ENCODE results near the gene MTARC2. TPM values are rescaled to one million over a fixed set of nuclear protein-coding genes. Genes with fewer than 3 reads are reported as not detected.

The MTARC2 gene
- total RNA-seq, 1 donor from 2014 or later = 56.6 TPM

DNA sequence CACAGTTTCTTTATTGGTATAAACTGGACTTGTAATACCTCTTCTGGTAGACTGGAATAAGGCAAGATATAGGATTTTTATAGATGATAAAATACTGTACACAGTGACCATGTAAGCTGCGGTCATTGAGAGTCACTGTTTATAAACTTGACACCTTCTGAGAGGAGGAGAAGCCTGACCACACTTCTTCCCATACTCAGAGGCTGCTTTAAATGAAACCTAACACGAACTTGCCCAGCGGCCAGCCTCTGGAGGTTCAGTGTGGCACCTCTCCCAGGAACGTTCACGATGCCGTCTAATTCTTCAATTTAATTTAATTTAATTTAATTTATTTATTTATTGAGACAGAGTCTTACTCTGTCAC is 61.0 kb downstream of the MTARC2 start:
- H3K36me3 ChIP-seq = peaks cover 19% of the 10 kb centered on the region
- TF ChIP-seq CTCF (IDR thresholded peaks at IDR 0.05) = no peak

GRCh38 chr1:220809704-220810103 is 61.6 kb downstream of the MTARC2 start:
- no peak for DNase-seq
- Histone ChIP-seq H3K27me3 (ENCODE audit: low read depth) (no peaks in the 10 kb centered on the region), H3K4me3 (no peak overlapping the region), H3K27ac (no peak overlapping the region), H3K9me3 (no peaks in the 10 kb centered on the region), H3K4me1 (peaks cover 9% of the 10 kb centered on the region), H3K36me3 (peaks cover 24% of the 10 kb centered on the region)
- no peak for TF ChIP-seq CTCF (IDR thresholded peaks at IDR 0.05)
- ATAC-seq = no peak
- intact Hi-C loops (cut with DNase I) = no loop called here

More for the DNA sequence above, 61.0 kb downstream of the MTARC2 start:
- no peak overlapping the region for H3K27ac ChIP-seq
- no peak for DNase-seq
- no peaks in the 10 kb centered on the region for H3K27me3 ChIP-seq (ENCODE audit: low read depth)
- intact Hi-C loops (cut with DNase I) = no loop called here
- no peak for ATAC-seq
- peaks cover 9% of the 10 kb centered on the region for H3K4me1 ChIP-seq
- no peak overlapping the region for H3K4me3 ChIP-seq
- no peaks in the 10 kb centered on the region for H3K9me3 ChIP-seq

DNA sequence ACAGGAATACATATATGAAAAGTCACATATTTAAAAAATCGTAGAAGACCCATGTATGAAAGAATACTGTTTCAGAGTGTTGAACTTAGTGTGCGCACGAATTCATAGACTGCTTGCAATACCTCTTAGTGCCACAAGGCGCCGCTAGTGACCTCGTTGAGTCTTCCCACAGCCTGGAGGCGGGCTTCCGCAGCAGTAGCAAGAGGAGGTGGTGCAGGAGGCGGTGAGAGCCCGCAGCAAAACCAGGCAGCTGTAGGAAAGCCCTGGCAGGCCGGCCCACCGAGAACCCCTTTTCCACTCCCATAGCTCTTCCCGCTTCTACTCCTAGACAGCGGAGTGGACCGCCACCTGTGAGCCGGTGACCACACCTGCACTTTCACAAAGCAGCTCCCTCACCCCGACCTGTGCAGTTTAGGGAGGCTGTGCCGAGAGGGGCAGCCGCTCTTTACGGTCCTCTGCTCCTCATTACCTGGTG is 62.1 kb downstream of the MTARC2 start:
- peak; percentile 95 for TF ChIP-seq CTCF (IDR thresholded peaks at IDR 0.05)
- H3K9me3 ChIP-seq = no peaks in the 10 kb centered on the region
- peak; percentile 89 for DNase-seq
- intact Hi-C loops (cut with DNase I) = no loop called here
- H3K4me3 ChIP-seq = peak overlapping the region; percentile 34
- ATAC-seq = peak; percentile 90 to 93
- H3K4me1 ChIP-seq = peaks cover 9% of the 10 kb centered on the region
- no peaks in the 10 kb centered on the region for H3K27me3 ChIP-seq (ENCODE audit: low read depth)
- H3K36me3 ChIP-seq = peaks cover 24% of the 10 kb centered on the region
- H3K27ac ChIP-seq = no peak overlapping the region

DNA sequence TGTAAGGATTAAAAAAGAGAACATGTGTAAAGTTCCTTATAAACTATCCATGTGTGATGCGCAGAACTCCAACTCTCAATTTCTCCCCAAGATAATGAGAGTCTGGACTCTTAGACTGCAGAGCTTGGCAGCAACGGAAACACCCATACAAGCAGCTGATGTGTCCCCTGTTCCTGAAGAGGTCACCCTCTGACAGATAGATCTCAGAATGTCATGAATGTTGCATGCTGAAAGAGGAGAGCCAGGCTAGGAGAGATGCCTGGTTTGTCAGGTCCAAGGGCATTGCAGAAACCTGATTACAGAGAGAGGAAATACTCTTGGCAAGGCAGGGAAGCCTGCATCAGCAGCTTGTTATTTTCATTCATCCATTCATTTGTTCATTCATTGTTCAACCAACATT is 62.8 kb downstream of the MTARC2 start:
- intact Hi-C loops (cut with DNase I) = no loop called here
- H3K9me3 ChIP-seq = no peaks in the 10 kb centered on the region
- H3K4me1 ChIP-seq = peaks cover 9% of the 10 kb centered on the region
- ATAC-seq = no peak
- no peak for TF ChIP-seq CTCF (IDR thresholded peaks at IDR 0.05)
- no peak overlapping the region for H3K27ac ChIP-seq
- no peaks in the 10 kb centered on the region for H3K27me3 ChIP-seq (ENCODE audit: low read depth)
- no peak overlapping the region for H3K4me3 ChIP-seq
- DNase-seq = no peak
- H3K36me3 ChIP-seq = peaks cover 18% of the 10 kb centered on the region

DNA sequence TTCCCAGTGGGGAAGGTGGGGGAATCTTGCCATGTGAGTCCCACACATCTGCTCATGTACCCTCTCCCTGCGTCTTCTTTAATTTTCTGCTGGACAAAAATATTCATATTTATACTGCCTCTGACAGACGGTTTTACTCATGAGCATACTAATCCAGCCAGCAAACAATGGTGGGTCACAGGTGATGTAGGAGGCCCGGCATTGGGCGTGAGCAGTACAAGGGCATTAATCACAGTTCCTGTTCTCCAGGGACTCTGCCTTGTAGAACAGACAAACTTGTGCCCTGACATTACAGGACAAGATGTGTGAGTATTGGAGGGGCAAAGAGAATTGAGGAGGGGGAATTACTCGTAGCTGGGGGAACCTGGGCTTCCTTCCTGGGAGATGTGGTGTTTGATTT is 63.6 kb downstream of the MTARC2 start:
- Histone ChIP-seq H3K27ac (no peak overlapping the region), H3K36me3 (peaks cover 12% of the 10 kb centered on the region), H3K27me3 (ENCODE audit: low read depth) (no peaks in the 10 kb centered on the region), H3K4me3 (no peak overlapping the region), H3K4me1 (peaks cover 9% of the 10 kb centered on the region), H3K9me3 (no peaks in the 10 kb centered on the region)
- intact Hi-C loops (cut with DNase I) = no loop called here
- no peak for DNase-seq
- ATAC-seq = no peak
- TF ChIP-seq CTCF (IDR thresholded peaks at IDR 0.05) = no peak

- no peak for DNase-seq
- H3K4me1 ChIP-seq = peaks cover 9% of the 10 kb centered on the region
- H3K36me3 ChIP-seq = peaks cover 12% of the 10 kb centered on the region
- H3K27ac ChIP-seq = no peak overlapping the region
- no peak for ATAC-seq
- H3K27me3 ChIP-seq (ENCODE audit: low read depth) = no peaks in the 10 kb centered on the region
- TF ChIP-seq CTCF (IDR thresholded peaks at IDR 0.05) = no peak
- no peaks in the 10 kb centered on the region for H3K9me3 ChIP-seq
- H3K4me3 ChIP-seq = no peak overlapping the region
- intact Hi-C loops (cut with DNase I) = no loop called here
Measured at GRCh38 chr1:220812308-220812707, 64.2 kb downstream of the MTARC2 start.

Data from lower lobe of right lung (tissue), 2 donors.